Measurements from ENCODE around the gene CALML5. TPM values are rescaled to one million over a fixed set of nuclear protein-coding genes. Genes with fewer than 3 reads are reported as not detected.

Gene CALML5
- total RNA-seq, 1 experiment from 2014 or later = not detected

GRCh38 chr10:5527332-5528200 lies 28.2 kb upstream of the CALML5 start (continued):
- no peak for TF ChIP-seq ATF3 (CRISPR knock-in tag; conservative IDR thresholded peaks at IDR 0.05)
- TF ChIP-seq TEAD4 (CRISPR knock-in tag; IDR thresholded peaks at IDR 0.05) = no peak
- no peak for TF ChIP-seq E2F1 (CRISPR knock-in tag; IDR thresholded peaks at IDR 0.05)
- no peak for TF ChIP-seq NFATC4 (CRISPR knock-in tag; IDR thresholded peaks at IDR 0.05)
- no peak for TF ChIP-seq RELA (CRISPR knock-in tag; IDR thresholded peaks at IDR 0.05; ENCODE audit: borderline replicate concordance)
- no peak for TF ChIP-seq ZNF219 (CRISPR knock-in tag; IDR thresholded peaks at IDR 0.05; ENCODE audit: borderline replicate concordance)

GRCh38 chr10:5526691-5527331 lies 27.4 kb upstream of the CALML5 start:
- no peaks in the 10 kb centered on the region for H3K36me3 Mint-ChIP-seq
- H3K27ac Mint-ChIP-seq = no peak overlapping the region
- H3K9me3 Mint-ChIP-seq = peaks cover 5% of the 10 kb centered on the region
- DNase-seq (ENCODE audit: low spot score) (no peak), ATAC-seq (no peak)
- CTCF ChIA-PET = interaction anchor here (0.5 to 1.4 kb wide), 2 partner anchors 96 to 123 kb away, joined by 3 to 6 read pairs; no protein-coding TSS in a partner anchor
- TF ChIP-seq FOXP1 (CRISPR knock-in tag; IDR thresholded peaks at IDR 0.05; ENCODE audit: borderline replicate concordance) = no peak
- TF ChIP-seq ELF4 (CRISPR knock-in tag; IDR thresholded peaks at IDR 0.05; ENCODE audit: low read depth) = no peak
- POLR2A ChIA-PET = no interaction called here
- H3K4me1 Mint-ChIP-seq = peaks cover 22% of the 10 kb centered on the region
- no peaks in the 10 kb centered on the region; the same call in 1 of the 2 replicates for H3K27me3 Mint-ChIP-seq (ENCODE audit: low read depth)
- no peak overlapping the region for H3K4me3 Mint-ChIP-seq

- H3K27ac Mint-ChIP-seq = no peak overlapping the region
- H3K4me1 Mint-ChIP-seq = peaks cover 22% of the 10 kb centered on the region
- H3K36me3 Mint-ChIP-seq = peaks cover under 1% of the 10 kb centered on the region; the same call in 1 of the 2 replicates
- 0 out of 2 replicates have a peak, but pooled peaks cover 1% of the 10 kb centered on the region for H3K27me3 Mint-ChIP-seq (ENCODE audit: low read depth)
- POLR2A ChIA-PET = no interaction called here
- H3K9me3 Mint-ChIP-seq = peaks cover 1% of the 10 kb centered on the region
- TF ChIP-seq TCF7 (CRISPR knock-in tag; IDR thresholded peaks at IDR 0.05; ENCODE audit: low read depth) (no peak), IRF1 (CRISPR knock-in tag; IDR thresholded peaks at IDR 0.05) (no peak), ZNF317 (CRISPR knock-in tag; IDR thresholded peaks at IDR 0.05; ENCODE audit: borderline replicate concordance, low read depth) (no peak)
- ATAC-seq (no peak; the same call in 1 of the 2 replicates), DNase-seq (ENCODE audit: low spot score) (no peak)
- CTCF ChIA-PET = interaction anchor here (0.5 to 1.2 kb wide), 2 partner anchors 97 to 122 kb away, joined by 3 to 4 read pairs; no protein-coding TSS in a partner anchor
- no peak overlapping the region for H3K4me3 Mint-ChIP-seq
Observed at GRCh38 chr10:5525561-5526341, 26.4 kb upstream of the CALML5 start.

- Mint-ChIP-seq H3K27me3 (ENCODE audit: low read depth) (peaks cover 4% of the 10 kb centered on the region), H3K27ac (peak within 1 kb of the TSS; percentile 85; the same call in 1 of the 2 replicates)
- no peak for TF ChIP-seq RELA (CRISPR knock-in tag; IDR thresholded peaks at IDR 0.05; ENCODE audit: borderline replicate concordance)
- TF ChIP-seq SP1 (CRISPR knock-in tag; conservative IDR thresholded peaks at IDR 0.05) = no peak
- TF ChIP-seq AFF4 (CRISPR knock-in tag; IDR thresholded peaks at IDR 0.05; ENCODE audit: borderline replicate concordance) = no peak
- TF ChIP-seq FOXP4 (CRISPR knock-in tag; IDR thresholded peaks at IDR 0.05) = no peak
Observed at GRCh38 chr10:5524641-5525560, 25.5 kb upstream of the CALML5 start, which contains the start of gene CALML3. CALML3 (plus strand) TSS chr10:5524961; CDS start chr10:5525086, 125 bp downstream.

More at GRCh38 chr10:5524641-5525560, 25.5 kb upstream of the CALML5 start, which contains the start of gene CALML3:
- Mint-ChIP-seq H3K9me3 (peaks cover 7% of the 10 kb centered on the region), H3K36me3 (peaks cover 5% of the 10 kb centered on the region), H3K4me3 (no peak within 1 kb of the TSS), H3K4me1 (peaks cover 22% of the 10 kb centered on the region)
- ChIA-PET CTCF (interaction anchor here (1.2 kb wide), 1 partner anchor 98 kb away, joined by 4 read pairs; no protein-coding TSS in a partner anchor), POLR2A (no interaction called here)
- DNase-seq (ENCODE audit: low spot score) (no peak), ATAC-seq (no peak)

All from WTC11 (cell line).